ENCODE results near the gene CAMTA1. TPM values are rescaled to one million over a fixed set of nuclear protein-coding genes. Genes with fewer than 3 reads are reported as not detected.

The CAMTA1 gene
- total and polyA plus RNA-seq, 4 donors, result 18.0 to 93.5 (median 35.8) TPM

- Histone ChIP-seq H3K4me3 (ENCODE audit: low read depth in 1 of 3, low read length in 3 of 3) (no peak overlapping the region), H3K9ac (ENCODE audit: low read depth in 1 of 2, low read length in 2 of 2) (no peak overlapping the region), H3K4me1 (ENCODE audit: control insufficient read depth in 4 of 4, insufficient read depth in 4 of 4, low read length in 3 of 4) (peaks cover 2 to 15% (median 3%) of the 10 kb centered on the region in 4 donors), H3K9me3 (ENCODE audit: control insufficient read depth in 4 of 4, low read length in 3 of 4) (no peaks in the 10 kb centered on the region), H3K27me3 (ENCODE audit: control insufficient read depth in 4 of 4, insufficient read depth in 4 of 4, low read length in 3 of 4) (no peaks in the 10 kb centered on the region), H3K27ac (ENCODE audit: low read depth in 1 of 2, low read length in 2 of 2) (no peak overlapping the region), H3K36me3 (ENCODE audit: control insufficient read depth in 4 of 4, insufficient read depth in 3 of 4, low read depth in 1 of 4, low read length in 3 of 4) (no peaks in the 10 kb centered on the region)
- TF ChIP-seq ZBTB33 (IDR thresholded peaks at IDR 0.05) (no peak), JUND (IDR thresholded peaks at IDR 0.05) (no peak), YY1 (IDR thresholded peaks at IDR 0.05) (no peak), SP1 (IDR thresholded peaks at IDR 0.05) (no peak), RAD21 (IDR thresholded peaks at IDR 0.05) (no peak), ATF3 (IDR thresholded peaks at IDR 0.05) (no peak), NR2F2 (IDR thresholded peaks at IDR 0.05) (no peak), HNF4A (conservative IDR thresholded peaks at IDR 0.05) (no peak), EGR1 (IDR thresholded peaks at IDR 0.05; ENCODE audit: low read depth in 2 of 2) (no peak), HNF4G (IDR thresholded peaks at IDR 0.05) (no peak), CTCF (IDR thresholded peaks at IDR 0.05; ENCODE audit: low read depth, low read length, missing input control) (no peak), FOXA2 (IDR thresholded peaks at IDR 0.05) (no peak), FOXA1 (IDR thresholded peaks at IDR 0.05) (no peak)
- DNase-seq (ENCODE audit: low spot score), result no peak
- 93% methylated on average over 7 of the region's 7 CpGs for WGBS
Measured at GRCh38 chr1:7677111-7677510, 891.9 kb downstream of the CAMTA1 start.

- no peaks in the 10 kb centered on the region for H3K27me3 ChIP-seq (ENCODE audit: control insufficient read depth in 4 of 4, insufficient read depth in 4 of 4, low read length in 3 of 4)
- no peak overlapping the region for H3K27ac ChIP-seq (ENCODE audit: low read depth in 1 of 2, low read length in 2 of 2)
- H3K9me3 ChIP-seq (ENCODE audit: control insufficient read depth in 4 of 4, low read length in 3 of 4), result no peaks in the 10 kb centered on the region
- TF ChIP-seq HNF4A (conservative IDR thresholded peaks at IDR 0.05) (no peak), HNF4G (IDR thresholded peaks at IDR 0.05) (no peak), SP1 (IDR thresholded peaks at IDR 0.05) (no peak), GABPA (IDR thresholded peaks at IDR 0.05 in 1 of 2, conservative IDR thresholded peaks at IDR 0.05 in 1 of 2) (no peak), ATF3 (IDR thresholded peaks at IDR 0.05) (no peak), JUND (IDR thresholded peaks at IDR 0.05) (no peak)
- WGBS, result 86% methylated on average over 10 of the region's 10 CpGs
- H3K9ac ChIP-seq (ENCODE audit: low read depth in 1 of 2, low read length in 2 of 2), result no peak overlapping the region
- DNase-seq (ENCODE audit: low spot score), result no peak
- peaks cover 2 to 15% (median 3%) of the 10 kb centered on the region in 4 donors for H3K4me1 ChIP-seq (ENCODE audit: control insufficient read depth in 4 of 4, insufficient read depth in 4 of 4, low read length in 3 of 4)
- no peak overlapping the region for H3K4me3 ChIP-seq (ENCODE audit: low read depth in 1 of 3, low read length in 3 of 3)
- H3K36me3 ChIP-seq (ENCODE audit: control insufficient read depth in 4 of 4, insufficient read depth in 3 of 4, low read depth in 1 of 4, low read length in 3 of 4), result no peaks in the 10 kb centered on the region
Measured at GRCh38 chr1:7677815-7678214, 892.6 kb downstream of the CAMTA1 start.

All from liver (tissue), 9 donors.